K562 (cell line): ENCODE results near the gene MYL9. TPM values are rescaled to one million over a fixed set of nuclear protein-coding genes. Genes with fewer than 3 reads are reported as not detected.

ENCODE experiments used
- ATAC-seq: fragments of 200-7000 bp; cut with Tn5 transposase; 3 replicates; pipeline ENCODE4 v1.9.1; 2020; ENCODE audit warnings: moderate library complexity
- BruUV-seq: library from RNA; stranded (reverse); fragments of 400-500 nt; replicated peaks from 2 replicates; lab custom pipeline; 2021; lab: Mats Ljungman, UMichigan
- CTCF ChIA-PET: fragments of 300-600 bp; formaldehyde crosslinking; extraction: SDS; loops from one replicate; lab custom pipeline; 2021; ENCODE audit warnings: low intra/inter-chr PET ratio; lab: Yijun Ruan, JAX
- POLR2A ChIA-PET: fragments of 300-600, 350-650 bp; sonication (Branson Sonifier 250); formaldehyde crosslinking; extraction: SDS; loops from one replicate; lab custom pipeline; 2021; ENCODE audit warnings: antibody characterized with exemption, inconsistent platforms; lab: Yijun Ruan, JAX
- DNase-seq, 4 experiments: peaks; one replicate each; pipeline versions ENCODE4 v3.0.0 to v3.0.0-alpha.2; 2011 to 2018; ENCODE audit warnings: low spot score in 3 of 4, mixed read lengths in 3 of 4; ENCODE audit errors: extremely low read depth in 1 of 4
- FAIRE-seq: peaks from 2 replicates; lab custom pipeline; 2011; peaks lifted over from hg19 to GRCh38; lab: Jason Lieb, UNC
- H2AFZ ChIP-seq: 2 replicates; pipeline ENCODE4 v1.6.0; 2011; ENCODE audit warnings: low read depth, low read length, control low read depth, inconsistent platforms
- H3K27ac ChIP-seq: fragments of 200-600 bp; 3 replicates; pipeline ENCODE4 v1.8.0; 2011; ENCODE audit warnings: low read depth, mild to moderate bottlenecking, control low read depth, inconsistent platforms, low read length, moderate library complexity, mixed read lengths; ENCODE audit errors: extremely low read depth
- H3K27me3 ChIP-seq, 2 experiments: fragments of 300-600 bp in 1 of 2; 2 replicates in 1 of 2; 3 replicates in 1 of 2; pipeline versions ENCODE4 v1.6.0 to v1.8.0; 2011; ENCODE audit warnings: inconsistent platforms in 2 of 2, low read length in 2 of 2, mild to moderate bottlenecking in 1 of 2, mixed read lengths in 1 of 2, moderate library complexity in 1 of 2; ENCODE audit not compliant: control insufficient read depth in 2 of 2, insufficient read depth in 2 of 2
- H3K36me3 ChIP-seq: fragments of 300-600 bp; 3 replicates; pipeline ENCODE4 v1.8.0; 2011; ENCODE audit warnings: mild to moderate bottlenecking, low read length, inconsistent platforms; ENCODE audit not compliant: control insufficient read depth, insufficient read depth
- H3K4me1 ChIP-seq, 2 experiments: fragments of 200-600 bp in 1 of 2; replicated peaks in 1 of 2; 2 replicates in 1 of 2; 3 replicates in 1 of 2; pipeline versions ENCODE4 v1.5.1 to v1.8.0; 2011; ENCODE audit warnings: inconsistent platforms in 2 of 2, low read length in 2 of 2, mild to moderate bottlenecking in 1 of 2, mixed read lengths in 1 of 2, moderate library complexity in 1 of 2; ENCODE audit not compliant: control insufficient read depth in 2 of 2, insufficient read depth in 2 of 2
- H3K4me2 ChIP-seq: 2 replicates; pipeline ENCODE4 v1.6.1; 2011; ENCODE audit warnings: low read length, control low read depth, inconsistent platforms, mixed read lengths; ENCODE audit not compliant: insufficient read depth
- H3K4me3 ChIP-seq: fragments of 200-600 bp; sonication (generic), shearing (Covaris generic); 2 replicates; pipeline ENCODE4 v1.5.1; 2016; ENCODE audit warnings: control low read depth, inconsistent platforms
- H3K79me2 ChIP-seq: fragments of 200-600 bp; 3 replicates; pipeline ENCODE4 v1.8.0; 2011; ENCODE audit warnings: low read length, inconsistent platforms; ENCODE audit not compliant: control insufficient read depth, insufficient read depth
- H3K9ac ChIP-seq, 2 experiments: 2 replicates each; pipeline versions ENCODE4 v1.6.0 to v1.6.1; 2011; ENCODE audit warnings: low read depth in 2 of 2, low read length in 2 of 2, control low read depth in 1 of 2, inconsistent platforms in 1 of 2, mild to moderate bottlenecking in 1 of 2, mixed read lengths in 1 of 2; ENCODE audit not compliant: insufficient read depth in 1 of 2
- H3K9me1 ChIP-seq: one replicate; pipeline ENCODE4 v1.6.0; 2011; ENCODE audit warnings: inconsistent platforms, mild to moderate bottlenecking, low read length, moderate library complexity; ENCODE audit not compliant: control insufficient read depth, insufficient read depth
- H3K9me3 ChIP-seq: replicated peaks from 2 replicates; pipeline ENCODE4 v1.5.1; 2011; ENCODE audit warnings: low read depth, low read length, inconsistent platforms; ENCODE audit not compliant: control insufficient read depth, insufficient read depth
- H4K20me1 ChIP-seq: replicated peaks from 2 replicates; pipeline ENCODE4 v1.6.1; 2011; ENCODE audit warnings: low read length, inconsistent platforms, mixed read lengths; ENCODE audit not compliant: control insufficient read depth, insufficient read depth
- ETV1 ChIP-seq: fragments of 450-650 bp; conservative IDR thresholded peaks from 2 replicates; pipeline ENCODE4 v1.6.1; 2016; ENCODE audit warnings: missing genetic modification characterization, control low read depth, low read depth, missing compliant biosample characterization
- ETV5 ChIP-seq: sonication (generic); formaldehyde crosslinking; IDR thresholded peaks from 2 replicates; pipeline ENCODE4 v1.4.0; 2020; ENCODE audit warnings: low read depth, mild to moderate bottlenecking, missing genetic modification reagents
- FOS ChIP-seq: IDR thresholded peaks from 3 replicates; pipeline ENCODE4 v1.6.1; 2011; ENCODE audit not compliant: insufficient read length; ENCODE audit errors: extremely low read depth
- MEIS2 ChIP-seq: fragments of 450-650 bp; IDR thresholded peaks from 2 replicates; pipeline ENCODE4 v1.6.1; 2014; ENCODE audit warnings: mild to moderate bottlenecking; ENCODE audit not compliant: partially characterized antibody
- NRF1 ChIP-seq, 2 experiments: fragments of 450-650 bp; IDR thresholded peaks in 1 of 2; conservative IDR thresholded peaks in 1 of 2; 2 replicates each; pipeline ENCODE4 v1.6.1; 2014; ENCODE audit warnings: mild to moderate bottlenecking in 2 of 2
- RCOR1 ChIP-seq, 2 experiments: IDR thresholded peaks; 2 replicates each; pipeline ENCODE4 v1.6.1; 2012; ENCODE audit warnings: low read depth in 2 of 2, low read length in 2 of 2, borderline replicate concordance in 1 of 2, improper control_type of control experiment in 1 of 2
- TCF7L2 ChIP-seq: fragments of 150-350 bp; IDR thresholded peaks from 2 replicates; pipeline ENCODE4 v1.6.1; 2016; ENCODE audit warnings: low read depth, mild to moderate bottlenecking, low read length, moderate library complexity
- ZNF232 ChIP-seq: sonication (generic); formaldehyde crosslinking; IDR thresholded peaks from 2 replicates; pipeline ENCODE4 v1.8.0; 2022; ENCODE audit warnings: mild to moderate bottlenecking, missing genetic modification reagents
- ZNF830 ChIP-seq: fragments of 250-450 bp; sonication (Bioruptor Pico); IDR thresholded peaks from 2 replicates; pipeline ENCODE4 v1.5.0; 2021; ENCODE audit warnings: mild to moderate bottlenecking
- WGBS: fragments of 100-300 bp; shearing (Covaris generic); methylation state at CpG from one replicate; pipeline ENCODE4 v1.1.6; 2016; ENCODE audit warnings: low coverage, mixed read lengths; ENCODE audit not compliant: insufficient coverage; ENCODE audit errors: missing lambda C conversion rate; 5-methylcytosine and 5-hydroxymethylcytosine counted together
- in situ Hi-C: fragments of 300-500 bp; cut with MboI; formaldehyde crosslinking; loops from 4 replicates; pipeline ENCODE4 v1.15.0; 2018; ENCODE audit warnings: inconsistent platforms, mixed read lengths
- intact Hi-C: fragments of 100-400 bp; cut with micrococcal nuclease; formaldehyde crosslinking; loops from 2 replicates; pipeline ENCODE4 v1.14.2; 2022
- polyA plus RNA-seq, 8 experiments: library from polyadenylated mRNA; depleted of rRNA in 4 of 8; stranded (reverse) in 5 of 8; unstranded in 3 of 8; fragments of >200 nt; fragmentation: Nextera tagmentation in 2 of 8; fragmentation: Illumina TruSeq in 1 of 8; extraction: Ambion mirVana in 2 of 8; extraction: Trizol in 1 of 8; gene quantifications; 2 replicates each; pipeline versions ENCODE4 v1.2.1 to v1.2.3, GENCODE V29; 2011 to 2014; ENCODE audit warnings: inconsistent platforms in 1 of 8, missing spikeins in 1 of 8
- total RNA-seq, 7 experiments: library from RNA; depleted of rRNA in 6 of 7; stranded (reverse); fragments of >200 nt in 6 of 7; fragmentation: Illumina TruSeq in 2 of 7; extraction: Trizol in 2 of 7; gene quantifications; 2 replicates each; pipeline versions ENCODE4 v1.2.1 to v1.2.3, GENCODE V29; 2011 to 2021; ENCODE audit warnings: low replicate concordance in 1 of 7
- TF ChIP-seq, protein P1 (sequence below): fragments of 250-450 bp; sonication (Bioruptor Pico); IDR thresholded peaks from 2 replicates; pipeline ENCODE4 v1.4.0; 2020; ENCODE audit warnings: mild to moderate bottlenecking, moderate library complexity

Gene MYL9
- total and polyA plus RNA-seq, 9 of the 15 experiments (the other 6 are each of a cell fraction or from before 2014, with no cell fraction given) = 0.11 to 3.2 (median 0.81) TPM; not detected in 1

DNA sequence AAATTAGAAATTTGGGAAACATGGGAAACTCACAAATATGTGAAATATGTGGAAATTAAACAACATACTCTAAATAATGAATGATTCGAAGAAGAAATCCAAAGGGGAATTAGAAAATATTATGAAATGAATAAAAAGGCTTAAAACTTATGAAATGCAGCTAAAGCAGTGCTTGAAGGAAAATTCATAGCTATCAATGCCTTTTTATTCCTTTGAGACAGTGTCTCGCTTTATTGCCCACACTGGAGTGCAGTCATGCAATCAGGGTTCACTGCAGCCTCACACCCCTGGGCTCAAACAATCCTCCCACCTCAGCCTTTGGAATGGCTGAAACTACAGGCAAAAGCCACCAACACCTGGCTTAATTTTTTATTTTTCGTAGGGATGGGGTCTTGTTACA is 24.2 kb downstream of the MYL9 start:
- FAIRE-seq (no peak), ATAC-seq (no peak), DNase-seq (no peak)
- TF ChIP-seq ZNF232 (no peak), ZNF830 (CRISPR knock-in tag) (no peak), NRF1 (conservative IDR thresholded peaks at IDR 0.05 in 1 of 2, IDR thresholded peaks at IDR 0.05 in 1 of 2) (no peak)
- no peak overlapping the region for H2AFZ ChIP-seq
- 46% methylated on average over 3 of the region's 3 CpGs for WGBS
- POLR2A ChIA-PET = interaction anchor here (0.7 kb wide), 1 partner anchor 88 kb away, joined by 3 read pairs; no protein-coding TSS in a partner anchor
- no peaks in the 10 kb centered on the region for H3K9me3 ChIP-seq
- no peak overlapping the region for H3K27ac ChIP-seq
- no peak overlapping the region for H3K4me2 ChIP-seq
- BruUV-seq = no TSS peak
- H3K9me1 ChIP-seq = no peaks in the 10 kb centered on the region
- no peaks in the 10 kb centered on the region for H3K79me2 ChIP-seq
- CTCF ChIA-PET = no interaction called here
- peaks cover 8 to 11% of the 10 kb centered on the region in 2 experiments for H3K4me1 ChIP-seq
- intact Hi-C loops (no loop called here), in situ Hi-C loops (no loop called here)
- no peaks in the 10 kb centered on the region for H3K27me3 ChIP-seq
- H4K20me1 ChIP-seq = no peaks in the 10 kb centered on the region
- no peak overlapping the region for H3K9ac ChIP-seq
- H3K36me3 ChIP-seq = no peaks in the 10 kb centered on the region
- no peak overlapping the region for H3K4me3 ChIP-seq

DNA sequence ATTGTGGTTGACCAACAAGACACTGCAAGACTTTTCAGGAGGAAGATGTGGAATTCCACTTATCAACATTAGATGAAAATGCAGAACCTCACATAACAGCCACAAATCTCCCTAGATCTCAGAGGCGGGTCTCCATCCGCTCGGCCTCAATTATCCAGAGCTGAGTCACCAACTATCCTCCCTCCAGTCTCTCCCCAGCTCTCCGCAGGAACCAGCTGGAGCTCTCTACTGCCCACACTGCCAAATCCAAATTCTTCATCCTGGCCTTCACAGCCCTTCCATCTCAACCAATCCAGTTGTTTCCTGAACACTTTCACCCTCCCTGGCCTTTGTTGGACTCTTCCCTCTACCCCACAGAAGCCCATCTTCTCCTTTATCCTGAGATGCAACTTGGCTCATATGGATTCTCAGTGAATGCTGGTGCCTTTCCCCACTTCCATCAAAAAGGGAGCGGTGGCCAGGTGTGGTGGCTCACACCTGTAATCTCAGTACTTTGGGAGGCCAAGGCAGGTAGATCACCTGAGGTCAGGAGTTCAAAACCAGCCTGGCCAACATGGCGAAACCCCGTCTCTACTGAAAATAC is 28.6 kb downstream of the MYL9 start:
- H3K9me3 ChIP-seq = no peaks in the 10 kb centered on the region
- ATAC-seq (no peak), FAIRE-seq (peak; percentile 73), DNase-seq (peak in 2 of 4 experiments; percentile 56 to 62)
- ChIA-PET POLR2A (interaction anchor here (0.6 to 0.9 kb wide), 4 partner anchors 19 to 314 kb away, joined by 3 read pairs; no protein-coding TSS in a partner anchor), CTCF (interaction anchor here (0.7 kb wide), 1 partner anchor 343 kb away, joined by 3 read pairs; no protein-coding TSS in a partner anchor)
- no peak overlapping the region for H3K4me3 ChIP-seq
- intact Hi-C loops (loop anchor here (5.0 kb wide), 1 partner anchor 382 kb away; the partner anchor contains the start of gene SAMHD1), in situ Hi-C loops (no loop called here)
- H3K36me3 ChIP-seq = no peaks in the 10 kb centered on the region
- H2AFZ ChIP-seq = no peak overlapping the region
- no peak overlapping the region for H3K27ac ChIP-seq
- peaks cover 32 to 41% of the 10 kb centered on the region in 2 experiments for H3K4me1 ChIP-seq
- peaks cover 11% of the 10 kb centered on the region for H3K79me2 ChIP-seq
- peak overlapping the region in 1 of 2 experiments; percentile 31; a peak in 1 of 4 replicates for H3K9ac ChIP-seq
- no peaks in the 10 kb centered on the region for H3K9me1 ChIP-seq
- peak overlapping the region; percentile 42; the same call in 1 of the 2 replicates for H3K4me2 ChIP-seq
- WGBS = 35% methylated on average over 7 of the region's 7 CpGs
- BruUV-seq = no TSS peak
- no peaks in the 10 kb centered on the region for H4K20me1 ChIP-seq
- H3K27me3 ChIP-seq = no peaks in the 10 kb centered on the region
- TF ChIP-seq TCF7L2 (no peak), MEIS2 (no peak), RCOR1 (IDR thresholded peaks at IDR 0.05; ENCODE audit: borderline replicate concordance in 1 of 2, low read depth in 2 of 2, low read length in 2 of 2) (peak in 1 of 2 experiments; percentile 56; a peak in 2 of 4 replicates), ETV1 (tag) (peak; percentile 57; the same call in 1 of the 2 replicates), FOS (peak; percentile 2), ETV5 (CRISPR knock-in tag) (0 out of 2 replicates have a peak, but pooled peaks have one; percentile 39)
- TF ChIP-seq, protein P1, sequence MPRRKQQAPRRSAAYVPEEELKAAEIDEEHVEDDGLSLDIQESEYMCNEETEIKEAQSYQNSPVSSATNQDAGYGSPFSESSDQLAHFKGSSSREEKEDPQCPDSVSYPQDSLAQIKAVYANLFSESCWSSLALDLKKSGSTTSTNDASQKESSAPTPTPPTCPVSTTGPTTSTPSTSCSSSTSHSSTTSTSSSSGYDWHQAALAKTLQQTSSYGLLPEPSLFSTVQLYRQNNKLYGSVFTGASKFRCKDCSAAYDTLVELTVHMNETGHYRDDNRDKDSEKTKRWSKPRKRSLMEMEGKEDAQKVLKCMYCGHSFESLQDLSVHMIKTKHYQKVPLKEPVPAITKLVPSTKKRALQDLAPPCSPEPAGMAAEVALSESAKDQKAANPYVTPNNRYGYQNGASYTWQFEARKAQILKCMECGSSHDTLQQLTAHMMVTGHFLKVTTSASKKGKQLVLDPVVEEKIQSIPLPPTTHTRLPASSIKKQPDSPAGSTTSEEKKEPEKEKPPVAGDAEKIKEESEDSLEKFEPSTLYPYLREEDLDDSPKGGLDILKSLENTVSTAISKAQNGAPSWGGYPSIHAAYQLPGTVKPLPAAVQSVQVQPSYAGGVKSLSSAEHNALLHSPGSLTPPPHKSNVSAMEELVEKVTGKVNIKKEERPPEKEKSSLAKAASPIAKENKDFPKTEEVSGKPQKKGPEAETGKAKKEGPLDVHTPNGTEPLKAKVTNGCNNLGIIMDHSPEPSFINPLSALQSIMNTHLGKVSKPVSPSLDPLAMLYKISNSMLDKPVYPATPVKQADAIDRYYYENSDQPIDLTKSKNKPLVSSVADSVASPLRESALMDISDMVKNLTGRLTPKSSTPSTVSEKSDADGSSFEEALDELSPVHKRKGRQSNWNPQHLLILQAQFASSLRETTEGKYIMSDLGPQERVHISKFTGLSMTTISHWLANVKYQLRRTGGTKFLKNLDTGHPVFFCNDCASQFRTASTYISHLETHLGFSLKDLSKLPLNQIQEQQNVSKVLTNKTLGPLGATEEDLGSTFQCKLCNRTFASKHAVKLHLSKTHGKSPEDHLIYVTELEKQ (CRISPR knock-in tag) = no peak
